22Rv1 (cell line): ENCODE measurements around the gene PARD3.
"Not testable (repeated sequence)": the region's sequence is repeated elsewhere in the genome, so short reads cannot be mapped to it uniquely, and the experiment has no call there.

ENCODE experiments used
- H3K27ac ChIP-seq: fragments of 450-650 bp; 2 replicates; pipeline ENCODE4 v1.5.1; 2017
- CTCF ChIP-seq: fragments of 450-650 bp; IDR thresholded peaks from 2 replicates; pipeline ENCODE4 v1.5.1; 2017; ENCODE audit warnings: mild to moderate bottlenecking
- ZFX ChIP-seq: fragments of 450-650 bp; IDR thresholded peaks from 2 replicates; pipeline ENCODE4 v1.6.1; 2017; ENCODE audit warnings: antibody characterized with exemption, borderline replicate concordance

Gene PARD3

GRCh38 chr10:34854147-34854601, 39.1 kb upstream of the PARD3 start:
- no peak overlapping the region for H3K27ac ChIP-seq
- no peak for TF ChIP-seq ZFX
- no peak for TF ChIP-seq CTCF

GRCh38 chr10:34853357-34853756, 38.3 kb upstream of the PARD3 start:
- H3K27ac ChIP-seq = no peak overlapping the region
- TF ChIP-seq CTCF = no peak
- TF ChIP-seq ZFX = no peak

- no peak overlapping the region for H3K27ac ChIP-seq
- TF ChIP-seq ZFX = no peak
- TF ChIP-seq CTCF = no peak
Observed at GRCh38 chr10:34850558-34850957, 35.5 kb upstream of the PARD3 start.

- no peak overlapping the region for H3K27ac ChIP-seq
- no peak for TF ChIP-seq CTCF
- no peak for TF ChIP-seq ZFX
Observed at GRCh38 chr10:34850036-34850435, 34.9 kb upstream of the PARD3 start.

- no peak for TF ChIP-seq ZFX
- H3K27ac ChIP-seq = no peak overlapping the region
Observed at GRCh38 chr10:34845070-34845469, 30.0 kb upstream of the PARD3 start.

GRCh38 chr10:34844448-34844847, 29.4 kb upstream of the PARD3 start:
- no peak overlapping the region for H3K27ac ChIP-seq
- no peak for TF ChIP-seq CTCF
- no peak for TF ChIP-seq ZFX

- not testable (repeated sequence) for H3K27ac ChIP-seq
Observed at GRCh38 chr10:34843470-34843869, 28.4 kb upstream of the PARD3 start.

- H3K27ac ChIP-seq = no peak overlapping the region
- TF ChIP-seq CTCF (no peak), ZFX (no peak)
Observed at GRCh38 chr10:34838366-34838900, 23.3 kb upstream of the PARD3 start.
